Activated CD4-positive, alpha-beta T cell treated with anti-CD3 and anti-CD28 coated beads, Interleukin-2, Interleukin-6, amounts not matched to agents 100 ng/mL and 50 ng/mL, durations not matched to agents 16 hours and 8 hours (primary cell): ENCODE results near the gene RUFY2.
A peak's percentile ranks its signal among the peaks of the same experiment; 100 is the strongest.

Experiments
- DNase-seq: peaks from one replicate; pipeline ENCODE4 v3.0.0-alpha.2; 2020

Gene RUFY2

DNA sequence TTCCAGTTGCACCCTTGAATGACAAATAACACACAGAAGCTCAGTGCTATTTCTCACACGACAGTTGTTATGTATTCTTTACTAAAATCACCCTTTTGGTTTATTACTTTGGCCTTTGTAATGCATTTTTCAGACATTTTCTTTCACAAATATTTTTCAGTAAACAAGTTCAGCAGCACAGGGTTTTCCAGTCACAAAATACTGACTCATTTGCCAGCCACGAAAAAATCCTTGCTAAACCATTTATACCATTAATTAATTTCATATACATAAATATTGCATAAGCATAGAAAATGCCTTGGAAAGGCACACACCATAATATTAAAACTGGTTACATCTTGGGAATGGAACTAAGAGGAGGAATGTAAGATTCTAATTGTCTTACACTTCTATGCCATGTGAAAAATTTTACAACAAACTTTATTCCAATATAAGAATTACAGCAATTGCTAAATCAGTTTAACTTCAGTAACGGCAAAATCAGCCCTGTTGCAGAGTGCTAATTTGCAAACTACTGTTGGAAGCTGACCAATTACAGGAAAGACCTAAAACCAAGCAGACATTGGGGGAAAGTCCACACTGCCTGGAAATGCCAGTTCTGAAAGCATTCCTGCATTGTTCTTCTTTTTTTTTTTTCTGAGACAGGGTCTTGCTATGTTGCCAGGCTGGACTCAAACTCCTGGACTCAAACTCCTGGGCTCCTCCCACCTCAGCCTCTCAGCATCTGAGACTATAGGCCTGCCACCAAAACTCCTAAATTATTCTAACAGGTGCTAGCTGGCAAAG is 42.8 kb downstream of the RUFY2 start:
- no peak for DNase-seq

GRCh38 chr10:68362590-68362989 is 44.5 kb downstream of the RUFY2 start:
- no peak for DNase-seq

DNA sequence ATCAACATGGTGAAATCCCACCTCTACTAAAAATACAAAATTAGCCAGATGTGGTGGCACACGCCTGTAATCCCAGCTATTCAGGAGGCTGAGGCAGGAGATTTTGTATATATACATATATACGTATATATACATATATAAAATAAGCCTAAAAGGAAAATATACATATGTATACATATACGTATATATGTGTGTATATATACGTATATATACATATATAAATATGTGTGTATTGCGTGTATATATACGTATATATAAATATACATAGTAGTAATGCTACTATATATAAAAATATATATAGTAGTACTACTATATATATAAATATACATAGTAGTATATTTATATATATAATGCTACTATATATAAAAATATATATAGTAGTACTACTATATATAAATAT is 47.9 kb downstream of the RUFY2 start:
- DNase-seq: no peak

GRCh38 chr10:68353537-68353936 is 53.5 kb downstream of the RUFY2 start:
- no peak for DNase-seq

DNA sequence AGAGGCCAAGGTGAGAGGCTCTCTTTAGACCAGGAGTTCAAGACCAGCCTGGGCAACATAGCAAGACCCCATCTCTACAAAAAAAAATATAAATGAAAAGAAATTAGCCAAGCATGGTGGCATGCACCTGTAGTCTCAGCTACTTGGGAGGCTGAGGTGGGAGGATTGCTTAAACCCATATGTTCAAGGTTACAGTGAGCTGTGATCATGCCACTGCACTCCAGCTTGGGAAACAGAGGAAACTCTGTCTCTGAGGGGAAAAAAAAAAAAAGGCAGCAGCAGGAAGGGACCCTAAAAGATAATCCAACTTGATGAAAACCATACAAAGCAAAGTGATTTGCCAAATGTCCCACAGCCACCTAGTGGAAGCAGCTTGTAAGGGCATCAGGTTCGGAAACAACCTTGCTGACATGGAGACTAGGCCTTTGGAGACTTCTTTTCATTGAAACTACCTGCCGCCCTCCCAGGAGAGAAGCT is 58.8 kb downstream of the RUFY2 start:
- peak; percentile 64 for DNase-seq

GRCh38 chr10:68346774-68347173 is 60.3 kb downstream of the RUFY2 start:
- no peak for DNase-seq

DNA sequence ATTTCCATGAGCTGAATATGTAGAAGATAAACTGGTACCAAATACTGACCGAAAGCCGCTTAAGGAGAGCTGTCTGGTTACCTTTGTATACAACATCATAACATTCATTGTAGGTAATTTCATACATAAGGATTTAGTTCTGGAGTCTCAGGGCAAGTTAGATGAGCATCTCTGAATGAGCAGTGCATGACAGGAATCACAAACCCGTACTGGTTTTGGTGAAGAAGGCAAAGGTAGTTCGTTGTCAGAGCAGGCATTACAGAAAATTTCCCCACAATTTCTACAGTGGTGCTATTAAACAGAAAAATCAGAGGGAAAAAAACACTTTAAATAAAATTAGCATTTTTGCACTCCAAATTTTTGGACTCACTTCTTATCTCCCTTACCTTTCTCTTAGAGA is 61.5 kb downstream of the RUFY2 start:
- DNase-seq: no peak

DNA sequence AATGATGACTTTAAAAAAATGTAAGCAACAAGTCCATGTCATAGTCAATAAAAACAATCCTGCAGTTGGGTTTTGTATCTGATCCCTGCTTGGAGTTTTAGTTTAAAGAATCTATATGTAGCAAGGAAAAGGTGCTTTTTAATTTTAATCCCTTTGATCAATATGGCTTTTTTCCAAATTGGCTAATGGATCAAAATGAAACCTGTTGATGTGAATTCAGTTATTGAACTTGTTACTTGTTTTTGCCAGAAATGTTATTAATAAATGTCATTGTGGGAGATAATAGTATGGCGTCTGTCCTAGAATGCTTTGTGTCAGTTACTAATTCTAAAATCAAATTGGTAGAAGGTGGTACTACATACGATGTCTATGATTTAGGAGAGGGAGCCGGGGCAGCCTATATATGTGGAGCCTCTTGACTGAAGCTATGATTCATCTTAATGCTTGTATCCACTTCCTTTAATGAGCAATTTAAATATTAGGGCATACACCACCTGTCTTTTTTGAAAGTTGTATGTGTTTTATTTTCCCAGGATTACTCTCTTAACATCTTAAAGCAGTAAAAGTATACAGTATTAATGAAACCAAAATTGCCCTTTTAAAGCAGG is 64.1 kb downstream of the RUFY2 start:
- DNase-seq: no peak

GRCh38 chr10:68340358-68341080 is 66.6 kb downstream of the RUFY2 start:
- no peak for DNase-seq

GRCh38 chr10:68336754-68337351 is 70.2 kb downstream of the RUFY2 start:
- DNase-seq: no peak

- DNase-seq: no peak
Measured at GRCh38 chr10:68334672-68335467, 72.2 kb downstream of the RUFY2 start.

- DNase-seq: no peak
Measured at GRCh38 chr10:68333440-68334431, 73.3 kb downstream of the RUFY2 start.

GRCh38 chr10:68333058-68333395 is 74.0 kb downstream of the RUFY2 start:
- no peak for DNase-seq

- DNase-seq: peak; percentile 72
Measured at GRCh38 chr10:68332259-68333057, 74.6 kb downstream of the RUFY2 start, which contains the start of gene PBLD. Gene PBLD (minus strand): TSS chr10:68332928. CDS start chr10:68306844, 26,084 bp downstream.

DNA sequence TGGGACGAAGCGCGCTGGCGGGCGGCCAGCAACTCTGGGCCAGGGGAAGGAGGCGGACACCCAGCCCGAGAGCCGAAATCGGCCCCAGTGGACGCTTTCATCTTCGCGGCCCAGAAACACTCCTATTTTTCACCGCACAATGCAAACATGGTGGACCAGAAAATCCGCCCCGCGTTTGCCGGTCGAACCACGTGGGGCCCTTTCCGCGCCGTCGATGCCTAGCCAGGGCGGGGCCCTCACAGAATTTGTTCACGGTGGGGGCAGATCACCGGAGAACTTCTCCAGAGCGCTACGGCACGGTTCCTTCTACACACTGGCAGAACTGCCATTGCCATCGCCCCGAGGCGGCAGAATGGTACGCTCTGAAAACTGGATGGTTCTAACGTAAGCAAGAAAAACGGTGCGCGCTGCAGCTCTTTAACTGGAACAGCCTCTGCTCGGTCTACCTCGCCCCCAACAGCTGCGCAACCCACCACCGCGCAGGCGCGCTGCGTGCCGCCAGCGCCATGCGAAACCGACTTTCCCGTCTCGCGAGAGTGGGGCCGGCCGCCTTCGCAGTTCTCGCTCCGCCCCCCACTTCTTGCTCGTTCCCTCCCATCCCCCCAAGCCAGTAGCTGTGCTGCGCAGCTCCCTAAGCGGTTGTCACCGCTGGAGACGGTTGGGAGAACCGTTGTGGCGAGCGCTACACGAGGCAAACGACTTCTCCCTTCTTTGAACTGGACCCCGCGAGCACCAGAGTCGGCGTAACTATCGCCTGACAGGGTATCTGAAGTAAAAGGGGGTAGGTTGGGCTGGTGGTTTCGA is 75.4 kb downstream of the RUFY2 start, which contains the start of gene HNRNPH3:
HNRNPH3 (plus strand) TSS at position 610 of the 804 bp plus-strand sequence. CDS start 5,158 bp downstream, outside the sequence.
- peak; percentile 99 for DNase-seq

DNA sequence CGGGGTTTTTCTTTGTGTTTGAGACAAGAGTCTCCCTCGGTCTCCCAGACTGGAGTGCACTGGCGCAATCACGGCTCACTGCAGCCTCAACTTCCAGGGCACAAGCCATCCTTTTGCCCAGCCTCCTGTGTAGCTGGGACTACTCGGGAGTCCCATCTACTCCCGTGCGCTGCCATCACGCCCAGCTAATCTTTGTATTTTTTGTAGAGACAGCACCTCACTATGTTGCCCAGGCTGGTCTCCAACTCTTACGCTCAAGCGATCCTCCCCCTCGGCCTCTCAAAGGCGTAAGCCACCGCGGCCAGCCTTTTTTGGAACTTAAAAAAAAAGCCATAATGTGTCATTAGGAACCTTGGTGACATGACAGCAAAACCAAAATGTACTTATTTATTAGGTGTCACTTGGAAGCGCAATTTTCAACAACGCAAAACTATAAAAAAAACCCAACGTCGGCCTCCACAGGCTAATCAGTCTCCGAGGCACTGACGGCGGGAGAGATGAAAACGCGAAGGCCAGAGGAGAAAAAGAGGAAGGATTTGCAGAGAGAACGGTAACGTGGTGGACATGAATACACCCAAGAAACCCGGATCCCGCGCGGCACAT is 76.1 kb downstream of the RUFY2 start:
- peak; percentile 27 for DNase-seq

- no peak for DNase-seq
Measured at GRCh38 chr10:68329506-68329861, 77.6 kb downstream of the RUFY2 start.

- DNase-seq: no peak
Measured at GRCh38 chr10:68327889-68328786, 78.9 kb downstream of the RUFY2 start.
